Measurements from ENCODE around the gene TNFAIP8. TPM values are rescaled to one million over a fixed set of nuclear protein-coding genes. Genes with fewer than 3 reads are reported as not detected.
"Not testable (repeated sequence)": the region's sequence is repeated elsewhere in the genome, so short reads cannot be mapped to it uniquely, and the experiment has no call there.

The TNFAIP8 gene
- total RNA-seq, 5 donors from 2014 or later (not counting 1 experiment from before 2014, with no cell fraction given): 128 to 145 (median 135) TPM

- H3K9me3 ChIP-seq; ATAC-seq (replicated peaks in 1 of 4); H3K4me3 Mint-ChIP-seq; H3K27me3 ChIP-seq (replicated peaks in 1 of 2; ENCODE audit: control insufficient read depth in 2 of 2, extremely low read depth in 1 of 2, insufficient read depth in 2 of 2, low read length in 1 of 2); H3K4me1 Mint-ChIP-seq; DNase-seq; H3K4me1 ChIP-seq (ENCODE audit: control insufficient read depth in 1 of 2, extremely low read depth in 1 of 2, insufficient read depth in 2 of 2, low read length in 2 of 2); H3K36me3 ChIP-seq (ENCODE audit: control insufficient read depth in 2 of 2, extremely low read depth in 1 of 2, insufficient read depth in 1 of 2, low read length in 1 of 2); POLR2A ChIA-PET; H3K27me3 Mint-ChIP-seq; CTCF ChIA-PET; H3K27ac Mint-ChIP-seq; H3K9me3 Mint-ChIP-seq; H3K4me3 ChIP-seq (ENCODE audit: control insufficient read depth in 1 of 2, extremely low read depth in 1 of 2, low read length in 1 of 2); H3K27ac ChIP-seq (ENCODE audit: low read length); H3K36me3 Mint-ChIP-seq: not testable (repeated sequence)
- WGBS (ENCODE audit: insufficient coverage): no CpG with 5 or more reads among the region's 4 CpGs
Measured at GRCh38 chr5:119427596-119427995, 71.8 kb downstream of the TNFAIP8 start.

GRCh38 chr5:119428166-119428565 lies 72.3 kb downstream of the TNFAIP8 start:
- WGBS (ENCODE audit: insufficient coverage): no CpG with 5 or more reads among the region's 1 CpG
- H3K27me3 ChIP-seq (replicated peaks in 1 of 2; ENCODE audit: control insufficient read depth in 2 of 2, extremely low read depth in 1 of 2, insufficient read depth in 2 of 2, low read length in 1 of 2); H3K4me1 Mint-ChIP-seq; DNase-seq; H3K27me3 Mint-ChIP-seq; H3K9me3 Mint-ChIP-seq; H3K36me3 ChIP-seq (ENCODE audit: control insufficient read depth in 2 of 2, extremely low read depth in 1 of 2, insufficient read depth in 1 of 2, low read length in 1 of 2); CTCF ChIA-PET; ATAC-seq (replicated peaks in 1 of 4); POLR2A ChIA-PET; H3K4me3 Mint-ChIP-seq; H3K27ac ChIP-seq (ENCODE audit: low read length); H3K27ac Mint-ChIP-seq; H3K9me3 ChIP-seq; H3K4me1 ChIP-seq (ENCODE audit: control insufficient read depth in 1 of 2, extremely low read depth in 1 of 2, insufficient read depth in 2 of 2, low read length in 2 of 2); H3K36me3 Mint-ChIP-seq; H3K4me3 ChIP-seq (ENCODE audit: control insufficient read depth in 1 of 2, extremely low read depth in 1 of 2, low read length in 1 of 2): not testable (repeated sequence)

- H3K4me3 ChIP-seq (ENCODE audit: control insufficient read depth in 1 of 2, extremely low read depth in 1 of 2, low read length in 1 of 2); POLR2A ChIA-PET; H3K36me3 Mint-ChIP-seq; H3K4me1 Mint-ChIP-seq; H3K27me3 Mint-ChIP-seq; H3K9me3 ChIP-seq; DNase-seq; CTCF ChIA-PET; H3K9me3 Mint-ChIP-seq; H3K4me1 ChIP-seq (ENCODE audit: control insufficient read depth in 1 of 2, extremely low read depth in 1 of 2, insufficient read depth in 2 of 2, low read length in 2 of 2); H3K4me3 Mint-ChIP-seq; ATAC-seq (replicated peaks in 1 of 4); H3K27me3 ChIP-seq (replicated peaks in 1 of 2; ENCODE audit: control insufficient read depth in 2 of 2, extremely low read depth in 1 of 2, insufficient read depth in 2 of 2, low read length in 1 of 2); H3K27ac ChIP-seq (ENCODE audit: low read length); H3K27ac Mint-ChIP-seq; H3K36me3 ChIP-seq (ENCODE audit: control insufficient read depth in 2 of 2, extremely low read depth in 1 of 2, insufficient read depth in 1 of 2, low read length in 1 of 2): not testable (repeated sequence)
- 78% methylated on average over 1 of the region's 3 CpGs for WGBS (ENCODE audit: insufficient coverage)
Measured at GRCh38 chr5:119428574-119428973, 72.8 kb downstream of the TNFAIP8 start.

- H3K4me3 Mint-ChIP-seq; ATAC-seq (replicated peaks in 1 of 4); H3K9me3 ChIP-seq; H3K4me1 ChIP-seq (ENCODE audit: control insufficient read depth in 1 of 2, extremely low read depth in 1 of 2, insufficient read depth in 2 of 2, low read length in 2 of 2); H3K9me3 Mint-ChIP-seq; DNase-seq; H3K27ac Mint-ChIP-seq; H3K27ac ChIP-seq (ENCODE audit: low read length); H3K4me1 Mint-ChIP-seq; H3K36me3 ChIP-seq (ENCODE audit: control insufficient read depth in 2 of 2, extremely low read depth in 1 of 2, insufficient read depth in 1 of 2, low read length in 1 of 2); H3K36me3 Mint-ChIP-seq; POLR2A ChIA-PET; H3K4me3 ChIP-seq (ENCODE audit: control insufficient read depth in 1 of 2, extremely low read depth in 1 of 2, low read length in 1 of 2): not testable (repeated sequence)
- WGBS (ENCODE audit: insufficient coverage): 97% methylated on average over 8 of the region's 10 CpGs
- peaks cover 10 to 29% of the 10 kb centered on the region in 2 donors for H3K27me3 Mint-ChIP-seq
- CTCF ChIA-PET: interaction anchor here in 1 of 2 donors (0.6 kb wide), 1 partner anchor 525 kb away, joined by 3 read pairs; no protein-coding TSS in a partner anchor
- H3K27me3 ChIP-seq (replicated peaks in 1 of 2; ENCODE audit: control insufficient read depth in 2 of 2, extremely low read depth in 1 of 2, insufficient read depth in 2 of 2, low read length in 1 of 2): peaks cover 0 to 13% of the 10 kb centered on the region in 2 experiments
Measured at GRCh38 chr5:119432674-119433237, 76.9 kb downstream of the TNFAIP8 start.

- Histone ChIP-seq H3K9me3 (no peaks in the 10 kb centered on the region), H3K27ac (ENCODE audit: low read length) (no peak overlapping the region), H3K4me1 (ENCODE audit: control insufficient read depth in 1 of 2, extremely low read depth in 1 of 2, insufficient read depth in 2 of 2, low read length in 2 of 2) (peaks cover 0 to 4% of the 10 kb centered on the region in 2 experiments), H3K36me3 (ENCODE audit: control insufficient read depth in 2 of 2, extremely low read depth in 1 of 2, insufficient read depth in 1 of 2, low read length in 1 of 2) (no peaks in the 10 kb centered on the region), H3K4me3 (ENCODE audit: control insufficient read depth in 1 of 2, extremely low read depth in 1 of 2, low read length in 1 of 2) (no peak overlapping the region), H3K27me3 (replicated peaks in 1 of 2; ENCODE audit: control insufficient read depth in 2 of 2, extremely low read depth in 1 of 2, insufficient read depth in 2 of 2, low read length in 1 of 2) (peaks cover 0 to 22% of the 10 kb centered on the region in 2 experiments)
- WGBS (ENCODE audit: insufficient coverage): 30% methylated on average over 7 of the region's 8 CpGs
- peaks cover 16 to 39% of the 10 kb centered on the region in 2 donors for H3K27me3 Mint-ChIP-seq
- CTCF ChIA-PET: interaction anchor here (0.6 to 2.3 kb wide), 13 partner anchors 12 to 447 kb away, joined by 3 to 19 read pairs (median 5); partner anchors contain the start of genes DTWD2 (in 2 of the 2) and DMXL1 (in 1 of the 2)
- H3K36me3 Mint-ChIP-seq: no peaks in the 10 kb centered on the region
- peaks cover 0 to 4% (median 0%) of the 10 kb centered on the region in 3 donors for H3K9me3 Mint-ChIP-seq
- POLR2A ChIA-PET: interaction anchor here in 1 of 2 donors (0.5 kb wide), 1 partner anchor 35 kb away, joined by 4 read pairs; no protein-coding TSS in a partner anchor
- H3K4me3 Mint-ChIP-seq: no peak overlapping the region
- peaks cover 7 to 17% (median 9%) of the 10 kb centered on the region in 3 donors for H3K4me1 Mint-ChIP-seq
- ATAC-seq (replicated peaks in 1 of 4): peak; percentile 76 to 81 (median 79)
- H3K27ac Mint-ChIP-seq: no peak overlapping the region
- peak; percentile 37 to 79 (median 68) for DNase-seq
Measured at GRCh38 chr5:119435436-119436132, 79.8 kb downstream of the TNFAIP8 start.

GRCh38 chr5:119437785-119438586 lies 82.2 kb downstream of the TNFAIP8 start:
- peaks cover 22 to 34% of the 10 kb centered on the region in 2 donors for H3K27me3 Mint-ChIP-seq
- CTCF ChIA-PET: interaction anchor here in 1 of 2 donors (1.2 kb wide), 1 partner anchor 26 kb away, joined by 3 read pairs; no protein-coding TSS in a partner anchor
- H3K4me1 Mint-ChIP-seq: peaks cover 7 to 17% (median 9%) of the 10 kb centered on the region in 3 donors
- H3K4me3 Mint-ChIP-seq: peak overlapping the region in 2 of 3 donors; percentile 78
- H3K4me3 ChIP-seq (ENCODE audit: control insufficient read depth in 1 of 2, extremely low read depth in 1 of 2, low read length in 1 of 2); H3K9me3 ChIP-seq; H3K27ac ChIP-seq (ENCODE audit: low read length); ATAC-seq (replicated peaks in 1 of 4); H3K9me3 Mint-ChIP-seq; H3K36me3 ChIP-seq (ENCODE audit: control insufficient read depth in 2 of 2, extremely low read depth in 1 of 2, insufficient read depth in 1 of 2, low read length in 1 of 2); H3K4me1 ChIP-seq (ENCODE audit: control insufficient read depth in 1 of 2, extremely low read depth in 1 of 2, insufficient read depth in 2 of 2, low read length in 2 of 2); H3K36me3 Mint-ChIP-seq; POLR2A ChIA-PET; DNase-seq: not testable (repeated sequence)
- no CpG with 5 or more reads among the region's 3 CpGs for WGBS (ENCODE audit: insufficient coverage)
- peaks cover 0 to 22% of the 10 kb centered on the region in 2 experiments for H3K27me3 ChIP-seq (replicated peaks in 1 of 2; ENCODE audit: control insufficient read depth in 2 of 2, extremely low read depth in 1 of 2, insufficient read depth in 2 of 2, low read length in 1 of 2)
- peak overlapping the region in 1 of 2 donors; percentile 17 for H3K27ac Mint-ChIP-seq
